NOMO-1 treated with dmso at 0.1 percent for 144 hours (cell line): ENCODE measurements around the gene PNISR.

Source experiments
- DNase-seq: peaks from one replicate; lab custom pipeline; 2025; ENCODE audit not compliant: unreplicated experiment; lab: John Stamatoyannopoulos, UW

Gene PNISR

DNA sequence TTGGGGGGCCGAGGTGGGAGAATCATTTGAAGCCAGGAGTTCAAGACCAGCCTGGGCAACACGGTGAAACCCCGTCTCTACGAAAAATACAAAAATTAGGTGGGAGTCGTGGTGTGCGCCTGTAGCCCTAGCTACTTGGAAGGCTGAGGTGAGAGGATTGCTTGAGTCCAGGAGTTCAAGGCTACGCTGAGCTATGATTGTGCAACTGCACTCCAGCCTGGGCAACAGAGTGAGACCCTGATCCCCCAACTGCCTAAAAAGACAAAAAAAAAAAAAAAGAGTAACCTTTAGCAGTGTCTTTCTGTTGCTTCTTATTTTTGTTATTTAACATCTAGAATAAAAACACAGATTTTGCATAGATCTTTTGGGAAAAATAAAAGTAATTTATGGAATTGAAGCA lies 18.0 kb downstream of the PNISR start:
- no peak for DNase-seq

DNA sequence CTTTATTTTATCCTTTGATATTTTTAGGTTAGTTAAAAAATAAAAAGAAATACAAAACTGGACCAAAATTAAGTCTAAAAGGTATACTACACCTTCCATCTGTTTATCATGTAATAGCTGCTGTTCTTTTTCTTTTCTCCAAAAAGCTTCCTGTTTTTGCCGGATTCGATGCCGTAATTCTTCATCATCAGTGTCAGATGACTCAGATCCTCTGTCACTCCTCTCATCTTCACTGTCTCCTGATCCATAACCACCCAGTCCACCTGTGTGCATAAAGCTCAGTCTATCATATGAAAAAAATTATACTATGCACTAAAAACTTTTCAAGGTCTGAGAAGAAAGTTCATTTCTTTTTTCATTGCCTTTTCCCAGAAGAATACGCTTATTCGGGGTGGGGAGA lies 22.7 kb downstream of the PNISR start:
- DNase-seq, result no peak

DNA sequence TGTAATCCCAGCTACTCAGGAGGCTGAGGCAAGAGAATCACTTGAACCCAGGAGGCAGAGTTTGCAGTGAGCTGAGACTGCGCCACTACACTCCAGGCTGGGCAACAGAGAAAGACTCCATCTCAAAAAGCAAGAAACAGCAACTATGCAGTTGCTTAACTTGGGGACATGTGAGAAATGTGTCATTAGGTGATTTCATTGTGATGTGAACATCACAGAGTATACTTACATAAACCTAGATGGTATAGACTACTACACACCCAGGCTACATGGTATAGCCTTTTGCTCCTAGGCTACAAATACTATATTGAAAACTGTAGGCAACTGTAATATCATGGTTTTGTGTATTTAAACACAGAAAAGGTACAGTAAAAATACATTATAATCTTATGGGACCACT lies 27.8 kb downstream of the PNISR start:
- no peak for DNase-seq

DNA sequence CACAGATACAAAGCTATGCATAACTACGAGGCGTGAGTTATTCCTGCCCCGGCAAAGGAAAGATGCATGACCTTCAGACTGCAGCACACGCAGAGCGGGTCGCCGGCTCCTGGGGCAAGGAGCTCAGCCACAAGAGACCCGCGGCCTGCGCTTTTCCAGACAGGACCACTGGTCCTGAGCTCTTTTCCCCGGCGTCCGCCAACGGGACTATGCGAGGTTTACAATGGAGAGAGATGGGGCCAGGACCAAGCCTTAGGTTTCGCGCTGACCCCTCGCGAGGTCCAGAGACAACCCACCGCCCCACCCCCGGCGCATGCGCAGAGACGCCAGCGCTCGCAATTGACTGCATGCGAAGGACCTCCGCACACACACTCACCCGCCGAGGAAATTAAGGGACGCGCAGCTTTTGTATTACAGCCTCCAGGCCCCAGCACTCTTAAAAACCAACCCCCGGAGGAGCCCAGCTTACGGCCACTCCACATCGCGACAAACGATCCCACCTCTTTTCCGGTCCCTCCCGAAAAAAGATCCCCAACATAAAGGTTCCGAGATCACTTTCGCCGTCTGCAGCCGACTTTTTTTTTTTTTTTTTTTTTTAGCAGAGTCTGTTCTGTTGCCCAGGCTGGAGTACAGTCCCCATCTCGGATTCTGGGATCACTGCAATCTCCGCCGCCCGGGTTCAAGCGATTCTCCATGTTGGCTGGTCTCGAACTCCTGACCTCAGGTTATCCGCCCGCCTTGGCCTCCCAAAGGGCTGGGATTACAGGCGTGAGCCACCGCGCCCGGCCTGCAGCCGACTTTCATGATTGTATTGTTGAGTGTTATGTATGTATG lies 31.2 kb downstream of the PNISR start, which contains the start of gene COQ3:
COQ3 (minus strand) TSS at position 498 of the 834 bp plus-strand sequence; CDS start at position 482, 16 bp downstream.
- DNase-seq, result peak; percentile 62

DNA sequence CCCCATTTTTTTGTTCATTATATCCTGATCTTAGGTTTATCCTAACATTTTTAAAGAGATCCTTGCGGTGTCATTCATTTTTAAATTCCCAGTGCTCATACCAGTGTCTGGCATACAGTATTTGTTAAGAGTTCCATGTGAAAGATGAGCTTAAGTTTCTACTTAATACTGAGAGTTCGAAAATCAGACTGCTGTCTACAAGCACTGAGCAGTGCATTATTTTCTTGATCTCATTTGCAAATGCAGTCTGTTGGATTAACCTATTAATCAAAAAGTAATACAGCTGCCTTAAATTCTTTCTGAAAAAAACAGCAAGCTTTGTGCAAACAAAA lies 31.8 kb downstream of the PNISR start:
- DNase-seq, result no peak

DNA sequence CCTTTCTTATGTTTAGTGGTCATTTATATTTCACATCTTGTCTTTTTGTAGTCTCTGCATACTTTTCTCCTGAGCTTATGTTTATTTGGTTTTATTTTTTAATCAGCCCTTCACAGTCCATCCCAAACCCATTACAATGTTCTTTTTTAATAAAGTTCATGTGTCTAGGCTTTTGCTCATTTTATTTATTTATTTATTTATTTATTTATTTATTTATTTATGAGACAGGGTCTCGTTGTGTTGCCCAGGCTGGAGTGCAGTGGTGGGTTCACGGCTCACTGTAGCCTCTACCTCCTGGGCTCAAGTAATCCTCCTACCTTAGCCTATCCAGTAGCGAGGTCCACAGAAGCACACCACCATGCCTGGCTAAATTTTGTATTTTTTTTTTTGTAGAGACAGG lies 34.2 kb downstream of the PNISR start:
- DNase-seq, result no peak

DNA sequence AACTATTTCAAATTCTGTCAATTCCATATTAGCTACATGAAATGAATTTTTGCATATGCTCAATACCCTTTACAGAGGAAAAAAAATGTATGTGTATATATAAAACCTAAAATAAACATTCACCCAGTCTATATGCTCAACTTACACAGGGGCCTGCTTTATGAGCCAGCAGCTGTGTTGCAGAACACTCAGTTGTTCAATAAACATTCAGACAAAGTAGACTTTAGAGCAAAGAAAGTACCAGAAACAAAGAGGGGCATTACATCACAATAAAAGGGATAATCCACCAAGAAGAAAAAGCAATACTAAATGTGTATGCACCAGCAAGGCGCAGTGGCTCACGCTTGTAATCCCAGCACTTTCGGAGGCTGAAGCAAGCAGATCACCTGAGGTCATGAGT lies 40.6 kb downstream of the PNISR start:
- no peak for DNase-seq

DNA sequence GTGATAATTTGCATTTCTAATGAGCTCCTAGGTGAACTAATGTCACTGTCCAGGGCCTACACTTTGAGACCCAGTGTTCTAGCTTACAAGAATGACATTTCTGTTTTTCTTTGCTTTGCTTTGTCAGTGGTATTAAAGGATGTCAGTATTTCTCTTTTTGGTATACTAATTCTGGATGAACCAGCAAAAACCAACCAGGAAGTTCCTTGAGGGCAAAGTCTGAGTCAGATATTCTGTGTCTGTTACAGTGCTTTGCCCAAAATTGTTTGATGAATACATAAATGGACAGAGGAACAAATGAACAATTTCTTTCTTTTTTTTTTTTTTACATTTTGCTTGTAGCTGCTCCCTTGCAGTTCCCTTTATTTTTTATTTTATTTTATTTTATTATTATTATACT lies 46.5 kb downstream of the PNISR start:
- no peak for DNase-seq

DNA sequence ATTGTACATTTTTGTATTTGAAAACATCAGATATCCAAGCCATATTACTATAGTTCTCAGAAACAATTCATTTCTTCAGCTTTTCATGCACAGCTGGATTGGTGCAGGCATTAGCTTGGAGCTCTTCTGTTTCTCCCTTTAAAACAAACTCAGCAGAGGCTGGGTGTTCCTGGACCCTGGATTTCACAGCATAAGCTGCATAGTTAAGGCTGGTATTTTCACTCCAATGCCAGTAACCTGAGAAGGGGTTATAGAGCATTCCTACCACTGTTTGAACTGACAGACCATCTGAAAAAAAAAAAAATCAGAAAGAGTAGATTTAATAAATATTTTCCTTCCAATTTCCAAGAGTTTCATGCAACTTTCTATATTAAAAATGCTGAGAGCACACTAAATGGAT lies 55.6 kb downstream of the PNISR start:
- DNase-seq, result no peak

DNA sequence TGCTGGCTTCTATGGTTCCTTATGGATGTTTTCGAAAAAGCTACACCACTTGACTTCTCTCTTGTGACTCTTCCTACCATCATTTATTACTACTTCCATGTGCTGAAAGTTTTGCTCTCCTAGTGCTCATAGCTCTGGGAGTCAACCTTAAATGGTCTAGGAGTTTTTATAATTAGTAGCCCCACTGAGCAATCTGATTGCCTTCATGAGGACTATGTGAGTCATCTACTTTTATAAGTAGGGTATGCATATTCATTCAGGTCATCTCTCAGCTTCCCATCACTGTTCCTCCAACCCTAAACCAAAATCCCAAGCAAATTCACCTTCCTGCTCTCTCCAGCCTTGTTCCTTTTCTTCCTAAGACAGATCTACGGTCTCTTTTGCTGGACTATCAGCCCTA lies 58.3 kb downstream of the PNISR start:
- no peak for DNase-seq

DNA sequence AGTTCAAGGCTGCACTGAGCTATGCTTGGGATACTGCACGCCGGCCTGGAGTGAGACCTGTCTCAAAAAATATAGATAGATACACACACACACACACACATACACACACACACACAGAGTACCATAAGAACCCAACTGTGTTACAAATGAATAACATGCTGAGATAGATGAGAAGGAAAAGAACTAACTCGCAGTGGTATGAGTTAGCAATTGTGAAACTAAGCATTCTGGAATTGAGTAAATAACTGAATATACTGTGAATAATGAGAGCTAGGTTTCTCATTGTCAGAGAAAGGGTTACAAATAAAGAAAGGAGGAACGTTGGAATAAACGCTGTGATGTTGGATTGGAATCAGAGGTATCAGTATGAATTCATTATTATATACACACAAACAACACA lies 61.1 kb downstream of the PNISR start:
- DNase-seq, result no peak

DNA sequence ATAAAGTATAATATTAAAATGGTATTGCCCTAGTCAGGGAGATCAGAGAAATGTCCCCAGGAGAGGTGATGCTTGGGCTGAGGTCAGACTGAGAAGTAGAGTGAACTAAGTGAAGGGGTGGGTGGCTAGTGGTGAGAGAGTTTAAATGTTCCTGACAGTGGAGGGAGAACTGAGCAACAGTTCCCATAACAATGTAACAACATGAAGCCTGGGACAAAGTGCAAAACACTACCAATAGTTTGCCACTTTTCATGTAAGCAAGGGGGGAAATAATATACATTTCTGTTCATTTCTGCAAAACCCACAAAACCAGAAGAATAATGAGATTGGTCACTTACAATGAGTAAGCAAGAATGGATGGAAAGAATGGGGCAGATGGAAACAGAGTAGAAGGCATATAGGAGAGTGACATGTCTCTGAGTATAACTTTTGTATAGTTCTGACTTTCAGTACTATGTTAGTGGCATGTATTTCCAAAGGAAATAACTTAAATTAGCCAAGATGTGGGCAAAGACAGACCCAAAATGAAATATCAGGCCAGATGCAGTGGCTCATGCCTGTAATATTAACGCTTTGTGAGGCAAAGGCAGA lies 62.3 kb downstream of the PNISR start:
- no peak for DNase-seq

DNA sequence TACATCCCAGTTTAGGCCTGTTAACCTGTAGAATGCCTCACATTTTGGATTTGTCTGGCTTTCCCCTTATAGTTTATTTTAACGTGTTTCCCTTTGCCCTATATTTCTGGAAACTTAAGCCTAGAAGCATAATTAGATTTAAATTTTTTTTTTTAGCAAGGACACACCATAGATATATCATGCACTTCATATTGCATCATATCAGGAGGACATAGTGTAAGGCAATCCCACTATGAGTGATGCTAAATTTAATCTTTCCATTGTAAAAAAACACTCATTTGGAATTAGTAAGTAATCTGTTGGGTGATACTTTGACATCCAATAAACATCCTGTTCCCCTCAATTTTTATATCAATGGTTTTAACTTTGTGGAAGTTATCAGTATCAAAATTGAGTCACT lies 65.3 kb downstream of the PNISR start:
- no peak for DNase-seq

DNA sequence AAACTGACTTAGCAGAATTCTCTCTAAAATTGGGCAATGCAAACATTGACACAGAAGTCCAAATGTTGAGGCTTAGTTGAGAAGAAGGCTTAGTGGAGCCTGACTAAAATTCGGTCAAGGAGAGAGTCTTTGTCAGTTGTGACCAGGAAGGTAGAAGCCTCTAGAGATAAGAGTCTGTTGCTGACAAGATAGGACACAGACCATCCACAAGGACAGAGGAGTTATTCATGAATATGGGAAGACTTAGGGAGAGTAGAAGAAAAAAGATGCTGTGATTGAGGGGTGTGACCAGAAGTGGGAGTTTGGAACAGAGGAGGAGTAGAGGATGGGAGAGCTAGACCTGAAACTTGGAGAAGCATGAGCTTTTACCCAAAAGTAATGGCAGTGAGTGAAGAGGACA lies 68.5 kb downstream of the PNISR start:
- DNase-seq, result no peak

DNA sequence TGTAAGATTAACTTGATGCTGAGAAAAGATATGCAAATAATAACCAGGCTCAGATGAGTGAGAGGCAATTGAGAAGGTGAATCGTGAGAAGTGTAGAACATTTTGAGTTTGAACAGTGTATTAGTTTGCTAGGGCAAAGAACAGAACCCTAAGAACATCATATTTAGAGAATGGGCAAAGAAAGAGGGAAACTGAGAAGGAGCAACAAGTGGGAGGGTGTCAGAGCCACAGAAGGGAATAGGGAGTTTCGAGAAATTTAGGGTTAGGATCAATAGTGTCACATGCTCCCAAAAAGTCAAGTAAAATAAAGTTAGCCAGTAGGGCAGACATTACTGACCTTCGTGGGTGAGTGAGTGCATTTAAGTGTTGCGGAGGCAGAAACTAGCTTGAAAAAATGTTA lies 70.1 kb downstream of the PNISR start:
- DNase-seq, result no peak

DNA sequence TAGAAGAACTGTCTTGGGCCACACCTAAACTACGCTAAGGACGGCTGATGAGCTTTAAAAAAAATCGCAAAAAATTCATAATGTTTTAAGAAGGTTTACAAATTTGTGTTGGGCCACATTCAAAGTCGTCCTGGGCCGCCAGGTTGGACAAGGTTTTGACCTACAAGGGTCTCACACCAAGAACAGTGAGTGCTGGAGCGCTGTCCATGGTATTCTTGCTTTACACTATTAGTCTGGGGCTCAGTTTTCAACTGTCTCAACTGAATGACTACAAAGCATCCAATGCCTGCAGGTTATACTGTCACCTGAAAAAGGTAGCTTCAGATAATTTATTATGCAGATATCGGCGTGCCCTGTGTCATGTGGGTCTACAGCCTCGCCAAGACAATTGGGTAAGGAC lies 72.0 kb downstream of the PNISR start:
- no peak for DNase-seq

DNA sequence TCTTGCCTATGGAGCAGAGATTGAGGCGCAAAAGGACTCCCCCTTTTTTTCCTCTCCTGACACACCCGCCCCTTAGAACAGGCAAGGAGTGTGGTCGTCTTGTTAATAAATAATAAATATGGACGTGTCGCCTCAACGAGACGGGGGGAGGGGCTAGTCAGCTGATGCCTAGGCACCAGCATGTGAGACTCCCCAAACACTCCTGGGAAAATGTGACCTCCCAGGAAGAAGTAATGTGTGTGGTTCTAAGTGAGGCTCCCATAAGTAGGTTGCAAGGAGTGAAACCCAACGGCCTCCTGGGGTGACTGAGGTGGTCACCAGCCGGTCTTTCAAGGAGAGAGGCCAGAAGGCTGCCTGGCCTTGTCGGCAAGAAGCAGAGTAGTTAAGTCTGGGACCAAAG lies 74.5 kb downstream of the PNISR start:
- DNase-seq, result no peak

DNA sequence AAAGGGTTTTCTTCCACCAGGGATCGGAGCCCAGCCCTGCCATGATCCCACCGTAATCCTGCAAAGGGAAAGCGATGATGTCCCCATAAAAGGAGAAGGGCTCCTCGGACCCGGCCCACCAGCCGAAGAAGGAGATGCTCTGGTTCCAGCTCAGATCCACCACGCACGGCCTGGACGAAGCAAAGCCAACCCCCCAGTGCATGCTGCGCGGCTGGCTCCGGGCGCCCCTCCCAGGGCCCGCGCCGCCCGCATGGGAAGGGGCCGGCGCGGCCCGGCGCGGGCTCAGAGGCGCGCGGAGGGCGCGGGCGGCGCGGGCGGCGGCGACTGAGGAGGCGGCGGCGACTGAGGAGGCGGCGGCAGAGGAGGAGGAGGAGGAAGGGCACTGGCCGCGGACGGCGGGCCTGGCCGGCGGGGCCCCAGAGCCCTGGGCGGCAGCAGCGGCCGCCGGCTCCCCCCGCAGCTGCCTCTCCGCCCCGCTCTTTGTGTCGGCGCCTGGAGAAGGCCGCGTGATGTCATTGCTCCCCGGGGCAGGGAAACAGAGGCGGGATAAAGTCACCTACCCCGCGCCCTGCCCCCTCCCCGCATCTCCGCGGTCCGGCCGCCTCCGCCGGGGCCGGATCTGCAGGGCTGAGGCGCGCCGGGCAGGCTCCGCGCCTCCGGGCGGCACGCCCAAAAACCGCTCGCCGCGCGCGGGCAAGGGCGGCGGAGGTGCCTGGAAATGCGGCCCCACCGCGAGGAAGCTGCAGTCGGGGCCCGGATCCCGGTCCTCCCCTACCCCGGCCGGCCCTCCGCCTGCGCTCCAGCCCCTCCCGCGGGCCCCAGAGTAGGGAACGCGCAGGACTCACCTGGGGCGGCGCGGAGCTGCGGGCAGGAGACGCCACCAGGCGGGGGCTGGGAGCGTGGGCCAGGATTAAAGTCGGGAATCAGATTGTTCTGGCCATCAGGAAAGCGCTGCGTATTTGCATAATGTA lies 75.7 kb downstream of the PNISR start, which contains the start of gene FAXC:
FAXC (minus strand) TSS at position 504 of the 971 bp plus-strand sequence; CDS start at position 202, 302 bp downstream.
- no peak for DNase-seq

DNA sequence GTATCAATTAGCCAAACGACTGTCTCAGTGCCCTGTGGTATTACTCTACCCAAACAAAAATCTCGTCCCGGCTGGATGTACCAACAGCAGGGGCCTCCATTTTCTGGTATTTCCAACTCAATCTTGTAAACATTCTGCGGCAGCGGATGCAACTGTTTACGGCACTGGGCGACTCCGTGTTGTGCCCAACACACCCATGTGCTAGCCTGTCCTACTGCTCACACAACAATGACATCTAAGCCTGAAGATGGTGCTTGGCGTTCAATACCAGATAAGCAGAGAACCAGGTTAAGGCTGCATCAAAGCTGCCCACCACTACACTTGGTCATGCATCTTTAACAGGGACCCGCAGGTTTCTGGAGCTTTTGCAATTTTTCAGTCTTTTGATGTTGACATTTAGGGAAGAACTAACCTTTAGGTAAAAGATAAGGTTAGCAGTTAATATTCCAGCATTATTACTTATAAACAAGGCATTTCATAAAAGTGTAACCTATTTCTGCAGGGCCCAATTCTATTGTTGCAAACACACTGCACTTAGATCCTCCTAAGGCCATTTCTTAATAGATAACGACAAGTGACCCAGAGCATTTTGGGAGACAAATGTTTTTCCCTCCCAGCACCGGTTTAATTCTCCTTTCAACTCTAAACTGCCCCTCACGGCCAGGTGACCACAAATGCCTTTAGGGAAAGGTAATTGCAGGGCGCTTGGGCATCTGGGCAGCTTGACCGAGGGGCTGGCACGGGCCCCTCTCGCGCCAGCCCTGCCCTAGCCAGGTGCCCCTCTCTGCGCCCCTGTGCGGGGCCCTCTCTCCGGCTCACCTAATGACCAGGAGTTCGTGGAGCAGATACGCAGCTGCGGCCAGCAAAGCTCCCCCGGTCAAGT lies 76.6 kb downstream of the PNISR start:
- DNase-seq, result no peak
